Neutrophil (primary cell): ENCODE results near the gene PTPRC.

Source experiments
- H3K27ac ChIP-seq: fragments of 200-600 bp; sonication (generic); 2 replicates; pipeline ENCODE4 v1.5.1; 2016; ENCODE audit warnings: mild to moderate bottlenecking, moderate library complexity
- H3K27me3 ChIP-seq: fragments of 200-600 bp; sonication (generic); 2 replicates; pipeline ENCODE4 v1.6.0; 2016; ENCODE audit warnings: mild to moderate bottlenecking
- H3K36me3 ChIP-seq: fragments of 200-600 bp; sonication (generic); 2 replicates; pipeline ENCODE4 v1.5.1; 2017
- H3K4me1 ChIP-seq, 2 experiments: fragments of 200-600 bp in 1 of 2; sonication (generic) in 1 of 2; 1 replicate in 1 of 2; 2 replicates in 1 of 2; pipeline versions ENCODE4 v1.5.1 to v1.6.1; 2013 to 2016; ENCODE audit warnings: low read depth in 1 of 2, low read length in 1 of 2, mild to moderate bottlenecking in 1 of 2, moderate library complexity in 1 of 2; ENCODE audit not compliant: control insufficient read depth in 1 of 2, insufficient read depth in 1 of 2
- H3K4me3 ChIP-seq, 2 experiments: fragments of 200-600 bp in 1 of 2; sonication (generic) in 1 of 2; 1 replicate in 1 of 2; 2 replicates in 1 of 2; pipeline ENCODE4 v1.5.1; 2013 to 2016; ENCODE audit warnings: low read depth in 1 of 2, low read length in 1 of 2, mild to moderate bottlenecking in 1 of 2, moderate library complexity in 1 of 2
- H3K9me3 ChIP-seq: fragments of 200-600 bp; sonication (generic); 2 replicates; pipeline ENCODE4 v1.5.1; 2016
- TF ChIP-seq, protein P1 (sequence below): fragments of 200-600 bp; sonication (generic); IDR thresholded peaks from 2 replicates; pipeline ENCODE4 v1.5.1; 2016; ENCODE audit warnings: antibody characterized with exemption

PTPRC gene

GRCh38 chr1:198699167-198700015, 60.6 kb downstream of the PTPRC start:
- H3K4me1 ChIP-seq, result peaks cover 0 to 2% of the 10 kb centered on the region in 2 experiments
- no peak overlapping the region for H3K4me3 ChIP-seq
- H3K36me3 ChIP-seq, result peaks cover 87% of the 10 kb centered on the region
- peak overlapping the region; percentile 60 for H3K27ac ChIP-seq
- no peaks in the 10 kb centered on the region for H3K27me3 ChIP-seq
- TF ChIP-seq, protein P1, sequence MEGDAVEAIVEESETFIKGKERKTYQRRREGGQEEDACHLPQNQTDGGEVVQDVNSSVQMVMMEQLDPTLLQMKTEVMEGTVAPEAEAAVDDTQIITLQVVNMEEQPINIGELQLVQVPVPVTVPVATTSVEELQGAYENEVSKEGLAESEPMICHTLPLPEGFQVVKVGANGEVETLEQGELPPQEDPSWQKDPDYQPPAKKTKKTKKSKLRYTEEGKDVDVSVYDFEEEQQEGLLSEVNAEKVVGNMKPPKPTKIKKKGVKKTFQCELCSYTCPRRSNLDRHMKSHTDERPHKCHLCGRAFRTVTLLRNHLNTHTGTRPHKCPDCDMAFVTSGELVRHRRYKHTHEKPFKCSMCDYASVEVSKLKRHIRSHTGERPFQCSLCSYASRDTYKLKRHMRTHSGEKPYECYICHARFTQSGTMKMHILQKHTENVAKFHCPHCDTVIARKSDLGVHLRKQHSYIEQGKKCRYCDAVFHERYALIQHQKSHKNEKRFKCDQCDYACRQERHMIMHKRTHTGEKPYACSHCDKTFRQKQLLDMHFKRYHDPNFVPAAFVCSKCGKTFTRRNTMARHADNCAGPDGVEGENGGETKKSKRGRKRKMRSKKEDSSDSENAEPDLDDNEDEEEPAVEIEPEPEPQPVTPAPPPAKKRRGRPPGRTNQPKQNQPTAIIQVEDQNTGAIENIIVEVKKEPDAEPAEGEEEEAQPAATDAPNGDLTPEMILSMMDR, result peak; percentile 26
- H3K9me3 ChIP-seq, result no peaks in the 10 kb centered on the region

- TF ChIP-seq, protein P1, result no peak
- H3K27ac ChIP-seq, result peak overlapping the region; percentile 60
- no peaks in the 10 kb centered on the region for H3K9me3 ChIP-seq
- H3K36me3 ChIP-seq, result peaks cover 88% of the 10 kb centered on the region
- no peak overlapping the region for H3K4me3 ChIP-seq
- H3K4me1 ChIP-seq, result peaks cover 0 to 2% of the 10 kb centered on the region in 2 experiments
- H3K27me3 ChIP-seq, result no peaks in the 10 kb centered on the region
Observed at GRCh38 chr1:198700016-198700392, 61.2 kb downstream of the PTPRC start.

DNA sequence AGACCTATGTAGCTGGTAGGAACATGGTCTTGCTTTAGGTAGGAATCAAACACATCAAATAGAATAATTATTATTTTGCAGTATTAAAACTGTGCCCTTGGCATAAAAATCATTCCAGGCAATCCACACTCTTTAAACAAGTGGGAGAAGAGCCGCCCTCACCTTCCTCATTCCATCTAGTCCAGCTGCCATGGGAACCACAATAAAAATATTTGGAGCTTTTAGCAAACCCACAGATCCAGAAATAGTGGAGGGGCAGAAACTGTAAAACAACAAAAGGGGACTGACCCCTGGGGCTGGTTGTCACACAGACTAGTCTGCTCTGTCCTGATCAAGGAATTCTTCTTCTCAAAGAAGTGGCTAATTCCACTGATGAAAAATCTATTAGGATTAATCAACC, 61.6 kb downstream of the PTPRC start:
- H3K4me3 ChIP-seq, result no peak overlapping the region
- H3K36me3 ChIP-seq, result peaks cover 91% of the 10 kb centered on the region
- H3K27ac ChIP-seq, result peak overlapping the region; percentile 60
- H3K27me3 ChIP-seq, result no peaks in the 10 kb centered on the region
- H3K4me1 ChIP-seq, result peaks cover 0 to 2% of the 10 kb centered on the region in 2 experiments
- TF ChIP-seq, protein P1, result no peak
- no peaks in the 10 kb centered on the region for H3K9me3 ChIP-seq

- Histone ChIP-seq H3K27me3 (no peaks in the 10 kb centered on the region), H3K36me3 (peaks cover 100% of the 10 kb centered on the region), H3K27ac (peak overlapping the region; percentile 60), H3K4me3 (no peak overlapping the region), H3K9me3 (no peaks in the 10 kb centered on the region), H3K4me1 (peaks cover 0 to 2% of the 10 kb centered on the region in 2 experiments)
- TF ChIP-seq, protein P1, result no peak
Observed at GRCh38 chr1:198701250-198701649, 62.4 kb downstream of the PTPRC start.

GRCh38 chr1:198701766-198702539, 63.1 kb downstream of the PTPRC start:
- no peaks in the 10 kb centered on the region for H3K9me3 ChIP-seq
- TF ChIP-seq, protein P1, result no peak
- peak overlapping the region; percentile 60 for H3K27ac ChIP-seq

More at GRCh38 chr1:198701766-198702539, 63.1 kb downstream of the PTPRC start:
- Histone ChIP-seq H3K27me3 (no peaks in the 10 kb centered on the region), H3K4me3 (no peak overlapping the region), H3K36me3 (peaks cover 100% of the 10 kb centered on the region), H3K4me1 (peaks cover 0 to 2% of the 10 kb centered on the region in 2 experiments)
